ENCODE measurements around the gene DDX50. TPM values are rescaled to one million over a fixed set of nuclear protein-coding genes. Genes with fewer than 3 reads are reported as not detected.

DDX50 gene
- total RNA-seq, 4 donors from 2014 or later = 35.2 to 43.5 (median 42.4) TPM

GRCh38 chr10:68878496-68878895 lies 22.6 kb upstream of the DDX50 start:
- no peak for TF ChIP-seq CTCF (IDR thresholded peaks at IDR 0.05; ENCODE audit: low read depth)

GRCh38 chr10:68879628-68880027 lies 21.5 kb upstream of the DDX50 start:
- no peak for TF ChIP-seq CTCF (IDR thresholded peaks at IDR 0.05; ENCODE audit: low read depth)

- no peak for TF ChIP-seq CTCF (IDR thresholded peaks at IDR 0.05; ENCODE audit: low read depth)
These were observed 20.9 kb upstream of the DDX50 start for GRCh38 chr10:68880181-68880580.

- TF ChIP-seq CTCF (IDR thresholded peaks at IDR 0.05; ENCODE audit: low read depth) = no peak
These were observed 6.1 kb upstream of the DDX50 start for GRCh38 chr10:68895041-68895440.

GRCh38 chr10:68897336-68897741 lies 3.8 kb upstream of the DDX50 start:
- TF ChIP-seq CTCF (IDR thresholded peaks at IDR 0.05; ENCODE audit: low read depth) = no peak

- no peak for TF ChIP-seq CTCF (IDR thresholded peaks at IDR 0.05; ENCODE audit: low read depth)
These were observed 1.8 kb upstream of the DDX50 start for GRCh38 chr10:68899186-68899745.

GRCh38 chr10:68900427-68901104 lies 549 bp upstream of the DDX50 start:
- no peak for TF ChIP-seq CTCF (IDR thresholded peaks at IDR 0.05; ENCODE audit: low read depth)
